Aortic smooth muscle cell (primary cell): ENCODE measurements around the gene COX8C. TPM values are rescaled to one million over a fixed set of nuclear protein-coding genes. Genes with fewer than 3 reads are reported as not detected.

Experiments
- total RNA-seq: library from RNA; depleted of rRNA; stranded (reverse); fragments of >200 nt; gene quantifications from 2 replicates; pipeline ENCODE4 v1.2.3, GENCODE V29; 2014

COX8C gene
- total RNA-seq = not detected in 2 replicates

DNA sequence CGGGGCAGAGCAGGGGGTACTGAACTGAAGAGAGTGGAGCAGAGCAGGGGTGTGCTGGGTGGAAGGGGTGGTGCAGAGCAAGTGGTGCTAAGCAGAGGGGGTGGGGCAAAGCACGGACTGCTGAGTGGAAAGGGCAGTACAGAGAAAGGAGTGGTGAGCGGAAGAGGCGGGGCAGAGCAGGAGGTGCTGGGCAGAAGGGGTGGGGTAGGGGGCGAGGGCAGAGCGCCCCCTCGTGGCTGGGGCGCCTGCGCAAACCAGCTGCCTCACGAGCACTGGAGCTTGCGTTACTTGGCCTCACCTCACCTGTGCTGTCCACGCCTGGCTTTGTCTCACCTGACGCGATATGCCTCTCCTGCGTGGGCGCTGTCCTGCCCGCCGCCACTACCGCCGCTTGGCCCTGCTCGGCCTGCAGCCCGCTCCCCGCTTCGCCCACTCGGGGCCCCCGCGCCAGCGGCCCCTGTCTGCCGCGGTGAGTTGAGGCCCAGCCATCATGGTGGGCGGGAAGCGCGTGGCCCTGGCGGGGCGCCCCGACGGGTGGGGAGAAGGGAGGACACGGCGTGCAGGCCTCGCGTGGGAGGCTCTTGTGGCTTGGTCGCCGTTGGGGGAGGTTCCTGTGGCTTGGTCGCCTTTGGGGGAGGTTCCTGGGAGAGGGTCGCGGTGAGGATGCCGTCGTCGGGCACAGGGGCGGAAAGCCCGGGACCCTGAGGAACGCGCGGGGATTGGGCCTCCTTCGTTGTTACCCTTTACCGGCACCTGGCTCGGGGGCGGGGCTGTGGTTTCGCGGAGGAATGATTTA, at the start of gene COX8C:
Gene COX8C, plus strand, starts transcription at position 257 of the 796 bp plus-strand sequence. Its CDS starts 87 bp downstream, at position 344.

DNA sequence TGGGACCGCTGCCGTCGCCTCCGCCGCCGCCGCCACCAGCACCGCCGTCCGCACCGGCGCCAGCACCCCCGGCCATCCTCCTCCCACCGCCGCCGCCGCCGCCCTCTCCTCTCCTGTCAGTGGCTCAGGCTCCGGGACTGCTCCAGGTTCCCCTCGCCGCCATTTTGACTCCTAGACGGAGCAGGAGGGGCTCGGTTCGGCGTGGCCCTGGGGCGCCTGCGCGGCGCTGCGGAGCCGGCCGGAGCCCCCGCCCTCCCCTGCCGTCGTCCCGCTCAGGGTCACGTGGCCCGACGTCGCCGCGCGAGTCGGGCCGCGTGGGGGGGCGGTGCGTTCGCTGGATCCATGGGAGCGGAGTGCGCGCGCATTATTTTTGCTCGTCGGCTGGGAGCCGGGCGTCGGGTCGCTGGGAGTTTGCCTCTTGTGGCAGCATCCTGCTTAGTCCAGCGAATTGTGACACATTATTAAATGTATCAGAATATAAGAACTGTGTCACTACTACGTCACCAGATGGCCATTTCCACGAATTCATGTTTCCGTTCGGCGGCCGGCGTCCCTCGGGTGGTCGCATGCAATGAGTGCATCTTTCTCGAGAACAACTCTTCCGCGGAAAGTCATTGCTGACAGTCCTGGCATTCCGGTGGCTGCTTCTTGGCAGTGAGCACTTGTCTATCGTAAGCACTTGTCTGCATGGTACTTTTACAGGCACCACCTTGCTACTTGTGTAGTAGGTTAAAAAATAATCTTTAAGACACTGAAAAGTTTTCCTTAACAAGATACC, 13.9 kb upstream of the COX8C start, which contains the start of gene BTBD7:
Gene BTBD7, minus strand, starts transcription at position 184 of the 778 bp plus-strand sequence. CDS start 36,985 bp downstream, outside the sequence.

Other genes starting within 250 kb of the COX8C start
- 14.5 and 21.4 TPM in 2 replicates for gene ITPK1, start 231.3 kb upstream of the COX8C start, total RNA-seq
- 22.9 TPM in 2 replicates for gene MOAP1, start 162.3 kb upstream of the COX8C start, total RNA-seq
- 7.8 and 8.7 TPM in 2 replicates for gene LYSET, start 161.9 kb upstream of the COX8C start, total RNA-seq
- 18.0 and 20.3 TPM in 2 replicates for gene GON7, start 140.1 kb upstream of the COX8C start, total RNA-seq
- 43.2 and 49.1 TPM in 2 replicates for gene UBR7, start 139.9 kb upstream of the COX8C start, total RNA-seq
- 22.5 and 23.9 TPM in 2 replicates for gene BTBD7, start 14.1 kb upstream of the COX8C start, total RNA-seq
- under 0.01 and 0.06 TPM in 2 replicates for gene UNC79, start 83.8 kb downstream of the COX8C start, total RNA-seq